GM19372 (cell line): ENCODE data around the gene STARD9.
"Not testable (repeated sequence)": the region's sequence is repeated elsewhere in the genome, so short reads cannot be mapped to it uniquely, and the experiment has no call there.

Source experiments
- ATAC-seq: cut with Tn5 transposase; IDR thresholded peaks from one replicate; pipeline ENCODE4 v1.9.1; 2021; ENCODE audit warnings: mild to moderate bottlenecking, low read depth, moderate library complexity; ENCODE audit not compliant: unreplicated experiment

Gene STARD9

GRCh38 chr15:42584031-42584765, 8.8 kb downstream of the STARD9 start:
- no peak for ATAC-seq

- ATAC-seq = no peak
These were observed 15.3 kb downstream of the STARD9 start for GRCh38 chr15:42590619-42591237.

DNA sequence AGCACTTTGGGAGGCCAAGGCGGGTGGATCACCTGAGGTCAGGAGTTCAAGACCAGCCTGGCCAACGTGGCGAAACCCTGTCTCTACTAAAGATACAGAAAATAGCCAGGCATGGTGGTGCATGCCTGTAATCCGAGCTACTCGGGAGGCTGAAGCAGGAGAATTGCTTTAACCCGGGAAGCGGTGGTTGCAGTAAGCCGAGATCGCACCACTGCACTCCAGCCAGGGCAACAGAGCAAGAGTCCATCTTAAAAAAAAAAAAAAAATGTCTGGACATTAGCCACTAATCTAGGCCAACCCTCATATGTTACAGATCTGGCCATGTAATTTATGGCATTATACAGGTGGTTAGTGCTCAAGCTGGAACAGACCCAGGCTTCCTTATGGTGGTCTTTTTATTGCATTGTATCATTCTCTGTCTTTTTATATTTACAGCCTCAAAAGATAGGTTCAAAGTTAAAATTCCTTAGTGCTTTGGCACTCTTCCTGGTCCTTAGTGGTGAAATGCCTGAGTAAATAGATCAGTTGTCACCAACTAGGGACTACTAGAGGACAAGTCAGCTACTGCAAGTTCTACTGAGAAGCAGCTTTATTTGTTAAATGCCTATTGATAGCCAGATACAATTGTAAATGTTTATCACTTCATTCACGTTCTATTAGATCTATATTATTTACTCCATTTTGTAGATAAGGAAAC, 16.0 kb downstream of the STARD9 start:
- no peak for ATAC-seq

DNA sequence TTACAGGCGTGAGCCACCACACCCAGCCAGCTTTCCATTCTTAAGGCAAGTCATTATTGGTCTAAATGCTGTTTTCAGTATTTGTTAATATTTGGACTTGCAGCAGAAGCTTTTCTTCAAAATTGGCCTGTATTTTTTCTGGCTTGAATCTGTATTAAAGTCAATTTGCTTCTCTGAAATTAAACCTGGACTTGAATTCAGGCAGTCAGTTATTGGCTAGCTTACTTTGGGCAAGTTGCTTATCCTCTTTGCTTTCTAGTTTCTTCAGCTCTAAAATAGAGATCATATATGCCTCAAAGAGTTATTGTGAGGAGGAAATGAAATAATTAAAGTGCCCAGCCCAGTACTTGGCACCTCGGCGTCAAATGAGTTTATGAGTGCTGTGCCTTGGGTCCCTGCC, 17.3 kb downstream of the STARD9 start:
- no peak for ATAC-seq

DNA sequence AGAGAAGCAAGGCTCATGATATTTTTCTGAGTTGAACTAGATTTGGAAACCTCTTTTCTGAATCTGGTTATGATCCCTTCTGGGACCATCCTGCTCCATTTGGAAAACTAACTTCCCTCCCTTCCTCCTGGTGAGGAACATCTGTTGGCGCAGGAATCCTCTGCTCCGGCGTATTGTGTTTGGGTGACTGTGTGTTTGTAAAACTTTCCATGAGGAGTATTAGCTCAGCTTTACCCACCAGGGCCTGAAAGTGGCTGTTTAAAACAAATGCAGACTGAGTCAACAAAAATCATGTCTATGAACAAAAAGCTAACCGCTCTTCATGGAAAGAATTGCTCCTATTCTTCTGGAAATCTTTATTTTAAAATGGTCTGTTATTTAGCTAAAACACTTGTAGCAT, 17.7 kb downstream of the STARD9 start:
- no peak for ATAC-seq

DNA sequence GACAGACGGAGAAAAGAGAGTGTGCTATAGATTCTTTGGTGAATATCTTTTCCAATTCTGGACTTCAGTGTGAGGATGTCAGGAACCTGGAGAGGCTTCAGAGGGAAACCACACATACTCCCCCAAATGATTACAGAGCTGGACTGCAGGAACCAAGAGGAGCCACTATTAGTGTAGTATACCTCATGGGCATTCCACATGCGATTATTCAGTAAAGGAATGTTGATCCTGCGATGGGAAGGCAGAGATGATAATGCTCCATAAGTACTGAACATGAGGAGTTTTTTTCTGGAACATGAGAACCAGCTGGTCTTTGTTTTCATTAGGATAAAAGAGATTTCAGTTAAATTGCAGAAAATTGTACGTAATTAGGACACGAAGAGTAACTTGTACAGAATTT, 18.7 kb downstream of the STARD9 start:
- ATAC-seq = no peak

GRCh38 chr15:42595626-42596240, 20.3 kb downstream of the STARD9 start:
- no peak for ATAC-seq

DNA sequence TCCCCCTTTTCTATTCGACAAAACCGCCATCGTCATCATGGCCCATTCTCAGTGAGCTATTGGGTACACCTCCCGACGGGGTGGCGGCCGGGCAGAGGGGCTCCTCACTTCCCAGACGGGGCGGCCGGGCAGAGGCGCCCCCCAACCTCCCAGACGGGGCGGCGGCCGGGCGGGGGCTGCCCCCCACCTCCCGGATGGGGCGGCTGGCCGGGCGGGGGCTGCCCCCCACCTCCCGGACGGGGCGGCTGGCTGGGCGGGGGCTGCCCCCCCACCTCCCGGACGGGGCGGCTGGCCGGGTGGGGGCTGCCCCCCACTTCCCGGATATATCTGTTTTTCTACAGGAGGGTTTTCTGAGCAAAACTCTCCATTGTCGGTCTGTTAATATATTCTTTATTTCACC, 25.9 kb downstream of the STARD9 start:
- not testable (repeated sequence) for ATAC-seq

GRCh38 chr15:42602501-42602900, 27.1 kb downstream of the STARD9 start:
- ATAC-seq = no peak

DNA sequence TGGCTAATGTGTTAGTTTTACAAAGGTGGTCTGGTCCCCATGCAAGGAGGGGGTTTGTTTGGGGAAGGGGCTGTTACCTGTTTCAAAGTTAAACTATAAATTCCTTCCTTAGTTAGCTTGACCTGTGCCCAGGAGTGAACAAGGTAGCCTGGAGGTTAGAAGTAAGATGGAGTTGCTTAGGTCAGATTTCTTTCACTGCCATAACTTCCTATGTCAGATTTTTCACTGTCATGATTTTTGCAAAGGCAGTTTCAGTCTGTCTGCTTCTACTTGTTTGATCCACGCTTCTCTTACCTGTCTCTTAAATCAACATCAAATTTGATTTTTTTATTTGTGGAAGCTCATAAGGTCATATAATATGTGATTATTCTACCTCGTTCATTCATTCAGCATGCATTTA, 28.6 kb downstream of the STARD9 start:
- ATAC-seq = no peak

DNA sequence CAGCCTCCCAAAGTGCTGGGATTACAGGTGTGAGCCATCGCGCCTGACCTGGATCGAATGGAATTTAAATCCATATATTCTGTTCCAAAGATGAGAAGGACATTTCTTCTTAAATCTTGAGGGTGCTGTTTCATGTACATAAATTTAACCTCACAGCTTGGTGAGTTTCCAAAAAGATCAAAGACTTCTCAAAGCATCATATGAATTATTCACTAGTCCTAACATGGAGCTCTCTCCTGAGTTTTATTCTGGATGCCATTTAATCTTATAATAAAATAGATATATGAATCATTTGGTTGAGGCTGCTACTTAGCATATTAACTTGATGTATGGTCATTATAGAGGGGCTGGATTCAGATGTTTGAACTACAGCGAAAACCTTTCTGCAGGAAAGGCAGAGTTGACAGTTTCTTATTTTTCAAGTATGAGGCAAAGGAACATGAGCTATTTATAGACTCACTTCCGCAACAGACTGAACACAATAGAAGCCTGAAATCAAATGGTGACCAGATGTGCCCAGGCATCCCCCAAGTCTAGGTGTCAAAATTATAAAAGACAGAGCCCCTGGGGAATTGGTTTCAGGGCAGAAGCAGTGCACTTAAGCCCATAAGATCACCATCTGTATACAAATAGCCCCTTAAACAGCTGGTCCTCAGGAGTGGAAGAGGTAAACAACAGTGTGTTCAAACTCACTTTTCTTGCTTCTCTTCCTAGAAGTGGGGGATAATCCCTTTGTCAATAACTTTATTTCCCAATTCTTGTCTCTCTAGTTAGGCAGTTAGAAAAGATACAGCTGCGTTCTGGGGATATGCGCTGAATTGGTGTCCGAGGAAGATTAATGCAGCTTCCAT, 29.7 kb downstream of the STARD9 start:
- no peak for ATAC-seq

DNA sequence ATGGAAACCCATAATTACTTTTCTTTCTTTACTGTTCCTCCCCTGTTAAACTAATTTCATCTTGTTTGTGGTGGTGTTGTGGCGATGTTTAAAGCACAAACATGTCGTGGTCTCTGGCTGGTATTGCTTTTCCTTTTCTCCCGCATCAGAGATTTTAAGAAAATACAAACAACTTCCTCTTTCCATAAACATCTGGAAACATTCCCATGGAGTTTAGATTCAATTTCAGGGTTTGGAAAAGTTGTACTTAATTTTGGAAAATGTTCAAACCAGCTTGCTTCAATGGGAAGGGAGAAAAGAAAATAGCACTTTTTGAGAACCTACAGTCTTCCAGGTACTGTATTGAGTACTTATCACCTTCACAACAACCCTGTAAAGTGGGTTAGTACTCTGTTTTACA, 30.4 kb downstream of the STARD9 start:
- no peak for ATAC-seq

DNA sequence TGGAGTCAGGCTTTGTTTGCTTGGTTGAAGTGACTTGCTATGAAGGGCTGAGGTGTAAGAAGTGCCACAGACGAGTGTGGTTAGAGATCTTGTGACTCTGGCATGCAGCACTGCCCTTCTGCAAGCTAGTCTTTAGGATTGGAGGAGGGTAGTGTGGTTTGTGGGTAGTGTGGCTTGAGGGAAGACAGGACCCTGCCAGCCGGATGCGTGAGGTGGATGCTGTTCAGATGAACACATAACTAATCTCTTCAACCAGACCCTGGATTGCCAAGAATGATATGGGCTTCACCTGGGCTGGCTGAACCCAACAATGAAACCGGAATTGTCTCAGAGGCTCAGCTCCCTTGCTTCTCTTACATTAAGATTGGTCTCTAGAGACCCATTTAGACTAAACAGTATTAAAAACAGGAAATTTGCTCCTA, 32.7 kb downstream of the STARD9 start:
- ATAC-seq = no peak

- no peak for ATAC-seq
These were observed 33.5 kb downstream of the STARD9 start for GRCh38 chr15:42608752-42609488.

DNA sequence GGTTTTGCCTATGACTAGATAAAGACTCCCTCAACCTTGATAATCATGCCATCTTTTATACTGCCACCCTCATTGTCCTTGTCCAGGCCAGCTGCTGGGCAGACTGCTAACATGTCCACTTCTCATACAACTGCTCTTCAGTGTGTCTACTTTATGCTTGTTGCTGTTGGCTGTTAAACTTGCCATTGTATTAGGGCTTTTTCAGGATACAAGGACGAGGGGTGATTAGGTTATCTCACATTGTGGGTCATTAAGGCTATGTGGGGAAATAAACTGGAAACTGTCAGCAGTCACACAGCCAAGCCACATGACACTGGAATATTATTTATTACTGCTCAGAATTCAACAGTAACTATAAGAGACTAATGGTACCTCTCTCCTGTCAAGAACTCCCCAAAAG, 36.1 kb downstream of the STARD9 start:
- ATAC-seq = no peak

DNA sequence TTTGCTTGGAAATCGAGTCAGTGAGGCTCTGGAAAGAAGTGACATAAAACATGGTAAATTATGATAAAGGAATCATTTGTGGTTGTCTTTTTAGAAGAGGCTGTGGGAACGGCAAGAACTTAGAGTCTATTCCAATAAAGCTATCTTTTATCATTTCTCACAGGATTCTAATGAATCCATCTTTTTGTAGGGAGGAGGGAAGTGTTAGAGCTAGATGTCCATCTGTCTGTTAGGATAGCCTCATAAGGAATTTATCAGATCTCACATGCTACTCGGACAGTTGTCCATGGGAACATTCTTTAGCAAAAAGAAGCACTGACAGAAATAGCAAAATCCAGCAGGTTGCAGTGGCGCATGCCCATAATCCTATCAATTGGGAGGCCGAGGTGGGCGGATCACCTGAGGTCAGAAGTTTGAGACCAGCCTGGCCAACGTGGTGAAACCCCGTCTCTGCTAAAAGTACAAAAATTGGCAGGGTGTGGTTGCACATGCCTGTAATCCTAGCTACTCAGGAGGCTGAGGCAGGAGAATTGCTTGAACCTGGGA, 37.0 kb downstream of the STARD9 start:
- ATAC-seq = no peak

- ATAC-seq = no peak
These were observed 40.7 kb downstream of the STARD9 start for GRCh38 chr15:42616107-42616506.

DNA sequence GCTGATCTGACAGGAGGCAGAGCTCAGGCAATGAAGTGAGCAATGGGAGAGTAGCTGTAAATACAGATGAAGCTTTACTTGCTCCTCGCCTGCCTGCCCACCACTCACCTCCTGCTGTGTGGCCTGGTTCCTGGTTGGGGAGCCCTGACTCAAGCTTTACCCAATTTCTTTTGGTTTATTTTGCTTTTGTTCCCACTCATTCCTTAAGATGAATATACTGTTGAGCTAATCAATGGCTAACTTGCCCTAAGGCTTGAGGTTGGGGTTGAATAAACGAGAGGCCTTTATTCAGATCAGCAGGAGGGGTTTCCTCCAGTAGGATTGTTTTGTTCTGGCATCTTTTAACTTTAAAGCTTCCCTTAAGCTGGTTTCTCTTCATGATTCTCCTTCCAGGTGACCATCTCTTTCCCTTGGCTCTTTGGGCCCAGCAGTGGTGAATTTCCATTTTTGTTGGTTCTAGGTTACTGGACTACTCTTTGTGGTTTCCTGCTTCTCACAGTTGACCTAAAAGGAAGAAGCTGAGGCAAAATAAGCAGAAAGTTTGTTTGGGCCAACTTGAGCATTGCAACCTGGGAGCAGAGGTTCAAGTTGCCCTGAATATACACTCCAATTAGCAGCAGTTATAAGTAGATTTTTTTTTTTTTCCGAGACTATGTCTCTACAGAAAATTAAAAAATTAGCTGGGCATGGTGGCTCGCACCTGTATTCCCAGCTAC, 44.4 kb downstream of the STARD9 start:
- ATAC-seq = no peak

GRCh38 chr15:42621386-42621785, 46.0 kb downstream of the STARD9 start:
- ATAC-seq = no peak
